HG02852 (cell line): ENCODE results near the gene ZFHX3.

Source experiments
- ATAC-seq: cut with Tn5 transposase; IDR thresholded peaks from one replicate; pipeline ENCODE4 v1.9.1; 2021; ENCODE audit warnings: mild to moderate bottlenecking, moderate library complexity; ENCODE audit not compliant: unreplicated experiment

ZFHX3 gene

GRCh38 chr16:73057291-73058210 is 9.6 kb upstream of the ZFHX3 start:
- peak; percentile 41 for ATAC-seq

- ATAC-seq: no peak
These were observed 9.0 kb upstream of the ZFHX3 start for GRCh38 chr16:73056921-73057290.

GRCh38 chr16:73056448-73056847 is 8.5 kb upstream of the ZFHX3 start:
- no peak for ATAC-seq

GRCh38 chr16:73054813-73055482 is 7.0 kb upstream of the ZFHX3 start:
- no peak for ATAC-seq

- no peak for ATAC-seq
These were observed 6.5 kb upstream of the ZFHX3 start for GRCh38 chr16:73054498-73054812.

GRCh38 chr16:73054125-73054484 is 6.2 kb upstream of the ZFHX3 start:
- no peak for ATAC-seq

- ATAC-seq: no peak
These were observed 5.6 kb upstream of the ZFHX3 start for GRCh38 chr16:73053364-73054124.

GRCh38 chr16:73053038-73053363 is 5.1 kb upstream of the ZFHX3 start:
- no peak for ATAC-seq

- ATAC-seq: no peak
These were observed 4.6 kb upstream of the ZFHX3 start for GRCh38 chr16:73052576-73052975.

GRCh38 chr16:73051961-73052360 is 4.0 kb upstream of the ZFHX3 start:
- ATAC-seq: no peak

- no peak for ATAC-seq
These were observed 3.3 kb upstream of the ZFHX3 start for GRCh38 chr16:73051226-73051625.

GRCh38 chr16:73050201-73051099 is 2.5 kb upstream of the ZFHX3 start:
- ATAC-seq: no peak

- no peak for ATAC-seq
These were observed 1.6 kb upstream of the ZFHX3 start for GRCh38 chr16:73049511-73049910.

GRCh38 chr16:73049091-73049490 is 1.2 kb upstream of the ZFHX3 start:
- ATAC-seq: no peak

GRCh38 chr16:73048292-73049080 is 558 bp upstream of the ZFHX3 start:
- ATAC-seq: no peak

- no peak for ATAC-seq
These were observed 750 bp downstream of the ZFHX3 start for GRCh38 chr16:73047221-73047535.

- no peak for ATAC-seq
These were observed 1.1 kb downstream of the ZFHX3 start for GRCh38 chr16:73046849-73047214.

GRCh38 chr16:73046202-73046848 is 1.6 kb downstream of the ZFHX3 start:
- ATAC-seq: no peak

GRCh38 chr16:73043828-73044467 is 4.0 kb downstream of the ZFHX3 start:
- no peak for ATAC-seq
